Measurements from ENCODE around the gene ANAPC1. TPM values are rescaled to one million over a fixed set of nuclear protein-coding genes. Genes with fewer than 3 reads are reported as not detected.
"Not testable (repeated sequence)": the region's sequence is repeated elsewhere in the genome, so short reads cannot be mapped to it uniquely, and the experiment has no call there.

ANAPC1 gene
- total and polyA plus RNA-seq, 10 of the 15 experiments (the other 5 are each of a cell fraction or from before 2014, with no cell fraction given) = 10.0 to 108 (median 53.6) TPM

GRCh38 chr2:111735838-111736721, 147.9 kb downstream of the ANAPC1 start:
- H3K4me2 ChIP-seq (ENCODE audit: control insufficient read depth, insufficient read depth); POLR2A ChIA-PET; H3K36me3 ChIP-seq (ENCODE audit: control insufficient read depth in 2 of 2, insufficient read depth in 2 of 2, low read length in 1 of 2); BruUV-seq (replicated peaks); in situ Hi-C loops (cut with MboI); H3K4me3 ChIP-seq; H2AFZ ChIP-seq (ENCODE audit: control insufficient read depth, low read depth, low read length); RAD21 ChIA-PET (ENCODE audit: unreplicated experiment); H3K9ac ChIP-seq (ENCODE audit: control insufficient read depth, insufficient read depth, low read length); DNase-seq (ENCODE audit: low read depth, low spot score); H3K79me2 ChIP-seq (ENCODE audit: control insufficient read depth, insufficient read depth, low read length); intact Hi-C loops (cut with micrococcal nuclease; ENCODE audit: unreplicated experiment); H3K9me3 ChIP-seq (replicated peaks; ENCODE audit: control insufficient read depth, insufficient read depth, low read length); H3K27me3 ChIP-seq (replicated peaks in 1 of 2; ENCODE audit: control insufficient read depth in 2 of 2, insufficient read depth in 2 of 2, low read length in 1 of 2); H4K20me1 ChIP-seq (ENCODE audit: control insufficient read depth, insufficient read depth); CTCF ChIA-PET; H3K4me1 ChIP-seq (ENCODE audit: control insufficient read depth, insufficient read depth, low read length); H3K27ac ChIP-seq (ENCODE audit: control insufficient read depth, insufficient read depth); SMC1A ChIA-PET (ENCODE audit: uncharacterized antibody, unreplicated experiment): not testable (repeated sequence)
- peak; percentile 96 for ATAC-seq
- peak in 2 of 3 experiments; percentile 25 to 33; a peak in 3 of 6 replicates for TF ChIP-seq CTCF (IDR thresholded peaks at IDR 0.05 in 2 of 3, conservative IDR thresholded peaks at IDR 0.05 in 1 of 3; ENCODE audit: control insufficient read depth in 2 of 3, extremely low read depth in 1 of 3, insufficient read depth in 1 of 3, low read depth in 3 of 3, low read length in 3 of 3)
- FAIRE-seq = peak; percentile 99
- 31% methylated on average over 6 of the region's 9 CpGs for WGBS (ENCODE audit: insufficient coverage, insufficient replicate concordance, low lambda C conversion rate, missing lambda C conversion rate)

- BruUV-seq (replicated peaks); H3K9me3 ChIP-seq (replicated peaks; ENCODE audit: control insufficient read depth, insufficient read depth, low read length); RAD21 ChIA-PET (ENCODE audit: unreplicated experiment): not testable (repeated sequence)
These were observed 148.6 kb downstream of the ANAPC1 start for GRCh38 chr2:111735420-111735819.

GRCh38 chr2:111729812-111730458, 154.1 kb downstream of the ANAPC1 start:
- H3K4me3 ChIP-seq; BruUV-seq (replicated peaks); SMC1A ChIA-PET (ENCODE audit: uncharacterized antibody, unreplicated experiment); H3K27me3 ChIP-seq (replicated peaks in 1 of 2; ENCODE audit: control insufficient read depth in 2 of 2, insufficient read depth in 2 of 2, low read length in 1 of 2); FAIRE-seq; RAD21 ChIA-PET (ENCODE audit: unreplicated experiment); CTCF ChIA-PET; H3K36me3 ChIP-seq (ENCODE audit: control insufficient read depth in 2 of 2, insufficient read depth in 2 of 2, low read length in 1 of 2); H3K4me1 ChIP-seq (ENCODE audit: control insufficient read depth, insufficient read depth, low read length); DNase-seq (ENCODE audit: low read depth, low spot score); H4K20me1 ChIP-seq (ENCODE audit: control insufficient read depth, insufficient read depth); H3K4me2 ChIP-seq (ENCODE audit: control insufficient read depth, insufficient read depth); H2AFZ ChIP-seq (ENCODE audit: control insufficient read depth, low read depth, low read length); H3K27ac ChIP-seq (ENCODE audit: control insufficient read depth, insufficient read depth); H3K9ac ChIP-seq (ENCODE audit: control insufficient read depth, insufficient read depth, low read length); in situ Hi-C loops (cut with MboI); H3K9me3 ChIP-seq (replicated peaks; ENCODE audit: control insufficient read depth, insufficient read depth, low read length); POLR2A ChIA-PET; ATAC-seq; intact Hi-C loops (cut with micrococcal nuclease; ENCODE audit: unreplicated experiment); H3K79me2 ChIP-seq (ENCODE audit: control insufficient read depth, insufficient read depth, low read length): not testable (repeated sequence)
- no CpG with 5 or more reads among the region's 9 CpGs for WGBS (ENCODE audit: insufficient coverage, insufficient replicate concordance, low lambda C conversion rate, missing lambda C conversion rate)

More at GRCh38 chr2:111735420-111735819, 148.6 kb downstream of the ANAPC1 start:
- FAIRE-seq; H4K20me1 ChIP-seq (ENCODE audit: control insufficient read depth, insufficient read depth); DNase-seq (ENCODE audit: low read depth, low spot score); H3K9ac ChIP-seq (ENCODE audit: control insufficient read depth, insufficient read depth, low read length); H3K27me3 ChIP-seq (replicated peaks in 1 of 2; ENCODE audit: control insufficient read depth in 2 of 2, insufficient read depth in 2 of 2, low read length in 1 of 2); H2AFZ ChIP-seq (ENCODE audit: control insufficient read depth, low read depth, low read length); H3K4me3 ChIP-seq; H3K4me1 ChIP-seq (ENCODE audit: control insufficient read depth, insufficient read depth, low read length); CTCF ChIA-PET; H3K36me3 ChIP-seq (ENCODE audit: control insufficient read depth in 2 of 2, insufficient read depth in 2 of 2, low read length in 1 of 2); in situ Hi-C loops (cut with MboI); ATAC-seq; H3K79me2 ChIP-seq (ENCODE audit: control insufficient read depth, insufficient read depth, low read length); H3K27ac ChIP-seq (ENCODE audit: control insufficient read depth, insufficient read depth); POLR2A ChIA-PET; SMC1A ChIA-PET (ENCODE audit: uncharacterized antibody, unreplicated experiment); H3K4me2 ChIP-seq (ENCODE audit: control insufficient read depth, insufficient read depth); intact Hi-C loops (cut with micrococcal nuclease; ENCODE audit: unreplicated experiment): not testable (repeated sequence)
- 41% methylated on average over 4 of the region's 6 CpGs for WGBS (ENCODE audit: insufficient coverage, insufficient replicate concordance, low lambda C conversion rate, missing lambda C conversion rate)

All from GM12878 (cell line).